ENCODE data around the gene CCDC88B.
A peak's percentile ranks its signal among the peaks of the same experiment; 100 is the strongest.
"Not testable (repeated sequence)": the region's sequence is repeated elsewhere in the genome, so short reads cannot be mapped to it uniquely, and the experiment has no call there.

CCDC88B gene

GRCh38 chr11:64305691-64306562, 34.1 kb upstream of the CCDC88B start:
- peak; percentile 73 for DNase-seq

GRCh38 chr11:64306563-64306875, 33.5 kb upstream of the CCDC88B start:
- DNase-seq: no peak

- DNase-seq: no peak
Observed at GRCh38 chr11:64306876-64307622, 33.0 kb upstream of the CCDC88B start.

GRCh38 chr11:64307795-64308194, 32.2 kb upstream of the CCDC88B start:
- not testable (repeated sequence) for DNase-seq

GRCh38 chr11:64312947-64313346, 27.1 kb upstream of the CCDC88B start:
- no peak for DNase-seq

- DNase-seq: no peak
Observed at GRCh38 chr11:64313491-64314145, 26.4 kb upstream of the CCDC88B start.

GRCh38 chr11:64314146-64314804, 25.7 kb upstream of the CCDC88B start:
- DNase-seq: no peak

GRCh38 chr11:64314805-64315561, 25.0 kb upstream of the CCDC88B start:
- no peak for DNase-seq

- DNase-seq: not testable (repeated sequence)
Observed at GRCh38 chr11:64315667-64316526, 24.1 kb upstream of the CCDC88B start.

GRCh38 chr11:64316672-64317324, 23.2 kb upstream of the CCDC88B start:
- DNase-seq: no peak

GRCh38 chr11:64317325-64317960, 22.6 kb upstream of the CCDC88B start, which contains the start of gene TRMT112:
Gene TRMT112 (minus strand): TSS chr11:64317559. CDS start chr11:64317526, 33 bp downstream.
- peak; percentile 97 for DNase-seq

- peak; percentile 98 for DNase-seq
Observed at GRCh38 chr11:64317961-64318765, 21.8 kb upstream of the CCDC88B start, which contains the start of gene PRDX5. Gene PRDX5 (plus strand): TSS chr11:64318121. CDS start chr11:64318216, 95 bp downstream.

GRCh38 chr11:64318766-64319761, 20.9 kb upstream of the CCDC88B start:
- DNase-seq: no peak

GRCh38 chr11:64320556-64320955, 19.4 kb upstream of the CCDC88B start:
- no peak for DNase-seq

GRCh38 chr11:64321026-64321425, 19.0 kb upstream of the CCDC88B start:
- no peak for DNase-seq

- DNase-seq: no peak
Observed at GRCh38 chr11:64321533-64321932, 18.5 kb upstream of the CCDC88B start.

- no peak for DNase-seq
Observed at GRCh38 chr11:64322925-64323260, 17.1 kb upstream of the CCDC88B start.

- no peak for DNase-seq
Observed at GRCh38 chr11:64323373-64323772, 16.6 kb upstream of the CCDC88B start.
